ENCODE measurements around the gene CD24.
"Not testable (repeated sequence)": the region's sequence is repeated elsewhere in the genome, so short reads cannot be mapped to it uniquely, and the experiment has no call there.

Gene CD24

GRCh38 chr6:106974336-106974998 is at the start of gene CD24:
Gene CD24, minus strand, starts transcription at chr6:106974729. Its CDS starts 83 bp downstream, at chr6:106974646.
- DNase-seq, result peak; percentile 30

- no peak for DNase-seq
These were observed 47.1 kb upstream of the CD24 start for GRCh38 chr6:107021446-107022185.

DNA sequence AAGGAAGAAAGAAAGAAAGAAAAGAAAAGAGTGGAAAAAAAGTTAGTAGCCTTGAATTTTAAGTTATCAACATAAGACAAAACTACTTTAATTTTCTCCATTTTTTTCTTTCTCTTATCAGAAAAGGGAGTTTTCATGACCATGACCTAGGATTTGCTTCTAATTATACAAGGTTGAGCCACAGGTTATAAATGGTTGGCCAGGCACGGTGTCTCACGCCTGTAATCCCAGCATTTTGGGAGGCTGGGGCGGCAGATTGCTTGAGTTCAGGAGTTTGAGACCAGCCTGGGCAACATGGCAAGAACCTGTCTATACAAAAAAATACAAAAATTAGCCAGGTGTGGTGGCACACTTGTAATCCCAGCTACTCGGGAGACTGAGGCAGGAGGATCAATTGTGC is 45.7 kb upstream of the CD24 start:
- no peak for DNase-seq

DNA sequence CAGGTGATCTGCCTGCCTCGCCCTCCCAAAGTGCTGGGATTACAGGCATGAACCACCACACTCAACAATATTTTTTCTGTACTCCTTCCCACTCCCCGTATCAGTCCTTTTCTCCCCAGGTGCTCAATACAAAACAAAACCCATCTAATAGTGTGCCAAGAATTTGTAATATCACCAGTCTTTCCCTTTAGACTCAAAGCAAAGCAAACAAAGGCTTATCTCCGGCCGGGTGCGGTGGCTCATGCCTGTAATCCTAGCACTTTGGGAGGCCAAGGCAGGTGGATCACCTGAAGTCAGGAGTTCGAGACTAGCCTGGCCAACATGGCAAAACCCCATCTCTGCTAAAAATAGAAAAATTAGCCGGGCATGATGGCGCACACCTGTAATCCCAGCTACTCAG is 45.1 kb upstream of the CD24 start:
- not testable (repeated sequence) for DNase-seq

DNA sequence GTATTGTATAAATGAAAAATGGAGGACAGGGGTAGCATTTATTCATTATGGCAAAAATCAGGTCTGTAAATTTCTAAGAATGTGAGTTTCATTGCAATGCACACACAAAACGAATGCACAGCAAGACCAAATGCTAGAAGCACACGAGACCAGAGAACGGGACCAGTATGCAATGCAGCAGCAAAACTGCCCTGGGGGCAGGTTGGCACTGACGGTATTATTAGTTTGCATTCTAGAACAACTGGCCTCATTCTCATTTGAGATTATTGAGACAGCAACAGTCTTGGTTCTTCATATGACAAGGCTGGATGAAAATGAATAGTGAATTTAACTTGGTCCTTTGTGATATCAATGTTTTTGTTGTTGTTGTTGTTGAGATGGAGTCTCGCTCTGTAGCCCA is 44.5 kb upstream of the CD24 start:
- no peak for DNase-seq

DNA sequence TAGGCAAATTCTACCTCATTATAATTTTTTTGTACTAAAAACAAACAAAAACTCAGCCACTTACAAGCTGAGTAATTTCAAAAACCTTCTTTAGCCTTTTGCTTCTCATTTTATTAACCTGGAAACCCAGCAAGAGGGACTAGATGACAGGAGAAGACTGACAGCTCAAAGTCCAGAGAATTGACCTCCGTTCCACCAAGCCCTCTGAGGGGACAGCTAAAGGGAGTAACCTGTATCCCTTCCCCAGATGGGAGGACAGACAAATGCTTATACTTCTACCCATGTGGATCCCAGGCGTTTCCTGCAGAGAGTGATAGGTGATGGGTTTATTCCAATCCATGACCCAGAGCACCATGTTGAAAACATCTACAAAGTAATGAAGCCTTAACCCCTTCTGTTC is 35.0 kb upstream of the CD24 start:
- no peak for DNase-seq

GRCh38 chr6:106997392-106998158 is 23.0 kb upstream of the CD24 start:
- peak; percentile 71 for DNase-seq

DNA sequence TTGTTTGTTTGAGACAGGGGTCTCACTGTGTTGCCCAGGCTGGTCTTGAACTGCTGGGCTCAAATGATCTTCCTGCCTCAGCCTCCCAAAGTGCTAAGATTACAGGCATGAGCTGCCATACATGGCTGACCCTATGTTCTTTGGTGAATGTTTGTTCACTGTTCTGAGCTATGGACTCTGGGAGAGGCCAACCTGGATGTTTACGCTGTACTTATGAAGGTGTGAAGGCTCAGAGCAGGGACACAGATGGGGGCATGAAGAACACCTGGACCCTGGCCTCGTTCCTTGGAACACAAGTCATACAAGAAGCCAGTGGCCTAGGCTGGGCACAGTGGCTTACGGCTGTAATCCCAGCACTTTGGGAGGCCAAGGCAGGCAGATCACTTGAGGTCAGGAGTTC is 21.1 kb upstream of the CD24 start:
- no peak for DNase-seq

DNA sequence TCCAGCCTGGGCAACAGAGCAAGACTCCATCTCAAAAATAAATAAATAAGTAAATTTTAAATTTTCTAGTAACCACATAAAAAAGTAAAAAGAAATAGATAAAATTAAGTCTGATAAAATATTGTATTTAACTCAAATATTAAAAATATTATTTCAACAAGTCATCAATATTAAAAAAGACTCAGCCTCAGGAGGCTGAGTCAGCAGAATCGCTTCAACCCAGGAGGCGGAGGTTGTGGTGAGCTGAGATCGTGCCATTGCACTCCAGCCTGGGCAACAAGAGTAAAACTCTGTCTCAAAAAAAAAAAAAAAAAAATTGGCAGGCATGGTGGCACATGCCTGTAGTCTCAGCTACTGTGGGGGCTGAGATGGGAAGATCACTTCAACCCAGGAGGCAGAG is 15.2 kb upstream of the CD24 start:
- DNase-seq, result not testable (repeated sequence)

DNA sequence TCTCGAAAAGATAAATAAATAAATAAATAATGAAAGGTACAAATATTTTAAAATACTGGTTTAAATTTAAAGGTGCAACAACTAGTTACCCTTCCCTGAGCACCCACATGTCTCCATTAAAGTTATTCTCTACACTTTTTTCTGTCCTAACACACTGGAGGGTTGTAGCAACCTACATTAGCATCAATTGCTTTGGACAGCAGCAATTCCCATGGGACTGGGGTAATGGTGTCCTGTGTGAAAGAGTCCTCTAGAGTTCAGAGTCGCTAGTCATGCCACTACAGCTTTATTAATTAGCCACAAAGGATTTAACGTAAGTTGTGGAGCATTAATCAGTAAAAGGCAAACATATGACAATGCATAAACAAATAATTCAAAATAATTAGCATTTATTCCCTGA is 14.1 kb upstream of the CD24 start:
- DNase-seq, result no peak

DNA sequence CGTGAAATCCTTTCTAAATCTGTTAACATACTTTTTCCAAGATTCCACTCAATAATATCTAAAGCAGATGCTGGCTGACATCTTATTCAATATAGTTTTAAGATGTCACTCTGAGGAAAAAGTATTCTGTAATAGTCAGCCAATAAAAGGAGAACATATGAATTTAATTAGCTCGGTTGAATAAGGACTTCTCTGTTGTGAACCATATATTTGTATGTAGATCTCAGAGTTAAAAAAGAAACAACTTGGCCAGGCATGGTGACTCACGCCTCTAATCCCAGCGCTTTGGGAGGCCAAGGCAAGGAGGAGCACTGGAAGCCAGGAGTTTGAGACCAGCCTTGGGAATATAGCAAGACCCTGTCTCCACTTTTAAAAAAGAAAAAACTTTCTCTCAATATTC is 7.4 kb upstream of the CD24 start:
- DNase-seq, result no peak

- DNase-seq, result no peak
These were observed 6.4 kb upstream of the CD24 start for GRCh38 chr6:106980926-106981325.

- peak; percentile 87 for DNase-seq
These were observed 4.9 kb upstream of the CD24 start for GRCh38 chr6:106979435-106979884.

DNA sequence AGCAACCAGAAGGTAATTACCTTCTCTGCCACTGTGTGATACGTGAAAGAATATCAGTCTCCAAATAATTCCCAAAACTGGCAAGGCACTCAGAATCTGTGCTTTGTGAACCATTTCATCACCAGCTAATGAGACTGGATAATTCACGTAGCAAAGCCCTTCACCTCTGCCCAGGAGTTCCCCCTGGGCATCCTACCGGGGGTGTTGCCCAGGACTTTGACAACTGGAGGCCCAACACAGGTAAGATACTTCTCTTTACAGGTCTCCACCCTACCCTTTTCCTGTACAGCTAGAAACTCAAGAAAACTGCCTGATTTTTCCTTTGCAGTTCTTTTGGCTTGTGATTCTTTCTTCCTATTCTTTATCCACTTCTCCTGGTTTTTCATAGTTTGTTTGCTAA is 2.7 kb upstream of the CD24 start:
- no peak for DNase-seq

DNA sequence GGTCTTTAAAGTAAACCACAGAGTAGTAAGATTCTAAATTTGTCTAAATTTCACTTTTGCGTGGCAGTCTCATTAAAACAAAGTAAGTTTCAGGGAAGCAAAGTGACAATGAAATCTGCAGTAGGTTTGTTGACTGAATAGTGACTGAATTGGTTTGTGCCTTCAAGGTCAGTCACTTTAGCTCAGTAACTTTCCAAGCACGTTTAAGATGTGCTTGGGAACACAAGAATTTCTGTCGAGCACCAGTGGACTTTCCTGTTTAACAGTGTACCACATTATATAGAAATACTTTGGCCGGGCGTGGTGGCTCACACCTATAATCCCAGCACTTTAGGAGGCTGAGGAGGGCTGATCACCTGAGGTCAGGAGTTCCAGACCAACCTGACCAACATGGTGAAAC is 1.7 kb upstream of the CD24 start:
- no peak for DNase-seq

DNA sequence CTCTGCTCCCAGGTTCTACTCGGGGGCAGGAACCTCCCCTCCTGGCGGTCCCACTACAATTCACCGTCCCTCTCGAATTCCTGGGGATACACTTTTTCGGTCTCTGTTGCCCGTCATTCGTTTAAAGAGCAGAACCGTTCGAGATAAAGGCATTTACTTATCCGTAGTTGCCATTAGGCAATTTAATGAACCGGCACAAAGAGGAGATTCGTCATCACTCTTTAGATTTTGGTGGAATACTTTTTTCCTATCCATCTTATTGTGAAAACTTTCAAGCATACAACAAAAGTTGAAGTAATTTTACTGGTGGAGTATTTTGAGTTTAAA is 1.2 kb upstream of the CD24 start:
- DNase-seq, result no peak

- DNase-seq, result peak; percentile 13
These were observed 639 bp upstream of the CD24 start for GRCh38 chr6:106974999-106975737.

GRCh38 chr6:106973836-106974335 is 643 bp downstream of the CD24 start:
- DNase-seq, result peak; percentile 12

DNA sequence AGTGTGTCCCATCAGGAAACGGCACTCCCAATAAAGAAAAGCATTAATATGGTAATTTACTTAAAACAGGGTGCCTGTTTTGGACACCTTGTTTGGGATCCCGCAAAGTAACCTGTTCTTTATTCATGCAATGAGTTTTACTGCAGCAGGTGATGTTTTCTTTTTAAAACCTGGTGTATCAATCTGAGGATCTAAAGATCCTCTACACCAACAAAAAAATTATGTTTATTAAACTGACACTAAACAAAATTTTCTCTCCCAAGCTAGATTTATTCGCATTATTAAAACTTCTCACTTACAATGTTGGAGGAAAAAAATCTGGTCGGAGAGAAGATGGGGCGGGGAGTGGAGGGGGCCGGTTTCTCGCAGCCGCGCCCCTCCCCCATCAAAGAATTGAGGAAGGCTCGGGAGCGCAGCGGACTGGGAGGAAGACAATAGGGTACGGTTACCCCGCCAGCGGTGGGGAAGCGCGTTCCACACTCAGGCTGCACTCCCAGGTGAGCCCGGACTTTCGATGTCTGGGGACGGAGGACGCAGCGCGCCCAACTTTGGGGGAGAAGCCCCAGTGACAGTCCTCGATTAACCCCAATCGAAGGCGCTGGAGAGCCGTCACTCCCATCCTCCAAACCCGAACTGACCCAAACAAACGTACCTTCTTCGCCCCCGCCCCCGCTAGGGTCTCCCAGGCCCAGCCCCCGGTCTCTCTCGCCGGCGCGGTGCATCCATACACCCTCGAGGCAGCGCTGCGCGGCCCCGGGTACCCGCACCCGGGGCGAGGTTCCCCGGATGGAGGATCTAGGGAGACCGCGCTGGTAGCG is 1.3 kb downstream of the CD24 start:
- DNase-seq, result no peak

DNA sequence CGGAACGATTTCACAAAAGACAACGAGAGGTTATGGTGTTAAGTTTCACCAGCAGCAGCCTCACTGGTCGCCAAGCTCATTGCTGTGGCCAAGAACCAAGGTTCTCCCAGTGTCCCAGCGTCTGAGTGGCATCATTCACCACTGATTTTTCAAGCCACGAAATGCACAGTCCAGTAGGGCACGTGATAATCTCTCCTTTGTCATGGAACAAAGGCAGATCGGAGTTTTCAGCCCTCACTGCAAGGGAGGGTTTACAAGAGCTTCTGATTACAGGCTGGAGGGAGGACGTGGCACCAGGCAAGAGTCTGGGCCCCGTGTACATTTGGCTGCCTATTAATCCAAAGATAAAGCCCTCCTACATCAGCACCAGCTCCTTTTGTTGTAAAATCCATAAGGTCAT is 2.0 kb downstream of the CD24 start:
- DNase-seq, result no peak

DNA sequence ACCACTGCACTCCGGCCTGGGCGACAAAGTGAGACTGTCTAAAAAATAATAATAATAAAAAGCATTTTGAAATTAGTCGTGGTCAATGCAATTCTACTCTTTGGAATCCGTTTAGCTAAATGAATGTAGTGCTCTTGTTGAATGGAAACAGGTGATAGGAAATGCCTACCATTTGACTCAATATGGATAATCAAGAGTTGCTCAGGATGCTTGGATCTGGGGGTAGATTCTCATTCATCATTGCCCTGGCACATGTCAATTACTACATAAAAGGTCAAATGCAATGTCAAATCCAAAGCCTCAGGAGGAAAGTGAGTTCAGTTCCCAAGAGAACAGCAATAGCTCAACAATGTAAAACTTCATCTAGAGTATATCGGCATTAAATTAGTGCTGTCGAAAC is 3.8 kb downstream of the CD24 start:
- DNase-seq, result not testable (repeated sequence)

- DNase-seq, result no peak
These were observed 6.5 kb downstream of the CD24 start for GRCh38 chr6:106967936-106968555.

Data from activated CD4-positive, alpha-beta T cell treated with anti-CD3 and anti-CD28 coated beads for 48 hours (primary cell).